GM23338 (cell line): Measurements from ENCODE around the gene LDLRAD3. TPM values are rescaled to one million over a fixed set of nuclear protein-coding genes. Genes with fewer than 3 reads are reported as not detected.

Experiments used
- ATAC-seq: fragments of 200-7000 bp; cut with Tn5 transposase; 3 replicates; pipeline ENCODE4 v1.9.1; 2020
- DNase-seq: peaks from one replicate; pipeline ENCODE4 v3.0.0-alpha.2; 2015; ENCODE audit warnings: low spot score
- H2AFZ ChIP-seq: fragments of 200-600 bp; sonication (generic); 2 replicates; pipeline ENCODE4 v1.8.0; 2016; ENCODE audit warnings: antibody characterized with exemption, mild to moderate bottlenecking, moderate library complexity
- H3F3A ChIP-seq: fragments of 200-600 bp; sonication (generic); replicated peaks from 2 replicates; pipeline ENCODE4 v1.8.0; 2017; ENCODE audit warnings: antibody characterized with exemption, mixed run types, low read depth
- H3K27ac ChIP-seq: fragments of 200-600 bp; sonication (generic); 2 replicates; pipeline ENCODE4 v1.6.1; 2016; ENCODE audit warnings: low read depth
- H3K27me3 ChIP-seq: fragments of 200-600 bp; sonication (generic); 2 replicates; pipeline ENCODE4 v1.8.0; 2016; ENCODE audit warnings: mild to moderate bottlenecking, mixed run types, moderate library complexity; ENCODE audit not compliant: insufficient read depth
- H3K36me3 ChIP-seq: fragments of 200-600 bp; sonication (generic); 2 replicates; pipeline ENCODE4 v1.8.0; 2016; ENCODE audit warnings: mild to moderate bottlenecking; ENCODE audit not compliant: insufficient read depth
- H3K4me1 ChIP-seq: fragments of 200-600 bp; sonication (generic); 2 replicates; pipeline ENCODE4 v1.8.0; 2016; ENCODE audit warnings: mild to moderate bottlenecking, moderate library complexity; ENCODE audit not compliant: insufficient read depth
- H3K4me2 ChIP-seq: fragments of 200-600 bp; sonication (generic); 2 replicates; pipeline ENCODE4 v1.7.1; 2017; ENCODE audit warnings: mixed run types
- H3K4me3 ChIP-seq: fragments of 200-600 bp; sonication (generic); 2 replicates; pipeline ENCODE4 v1.6.1; 2016; ENCODE audit warnings: mixed run types
- H3K79me2 ChIP-seq: fragments of 200-600 bp; sonication (generic); replicated peaks from 2 replicates; pipeline ENCODE4 v1.8.0; 2017; ENCODE audit warnings: mild to moderate bottlenecking; ENCODE audit not compliant: insufficient read depth
- H3K9me2 ChIP-seq: fragments of 200-600 bp; sonication (generic); 2 replicates; pipeline ENCODE4 v1.8.0; 2017; ENCODE audit not compliant: insufficient read depth
- H4K20me1 ChIP-seq: fragments of 200-600 bp; sonication (generic); replicated peaks from 2 replicates; pipeline ENCODE4 v1.8.0; 2017; ENCODE audit warnings: mild to moderate bottlenecking; ENCODE audit not compliant: insufficient read depth
- H3K27ac Mint-ChIP-seq: 2 replicates; pipeline ENCODE4 v1.8.0; 2020; ENCODE audit warnings: inconsistent platforms, mild to moderate bottlenecking, moderate library complexity, mixed read lengths
- H3K27me3 Mint-ChIP-seq: 3 replicates; pipeline ENCODE4 v1.8.0; 2022; ENCODE audit warnings: low read depth, mild to moderate bottlenecking, moderate library complexity, mixed read lengths, inconsistent platforms; ENCODE audit not compliant: insufficient read depth, poor library complexity
- H3K36me3 Mint-ChIP-seq: 3 replicates; pipeline ENCODE4 v1.8.0; 2021; ENCODE audit warnings: low read depth, mild to moderate bottlenecking, inconsistent platforms, moderate library complexity, mixed read lengths
- H3K4me1 Mint-ChIP-seq: 3 replicates; pipeline ENCODE4 v1.8.0; 2020; ENCODE audit warnings: mild to moderate bottlenecking, inconsistent platforms, mixed read lengths
- H3K4me3 Mint-ChIP-seq: 3 replicates; pipeline ENCODE4 v1.8.0; 2021; ENCODE audit warnings: moderate library complexity, mild to moderate bottlenecking, inconsistent platforms, mixed read lengths
- H3K9me3 Mint-ChIP-seq: 3 replicates; pipeline ENCODE4 v1.8.0; 2020; ENCODE audit warnings: moderate library complexity, mild to moderate bottlenecking, inconsistent platforms, mixed read lengths
- CREB1 ChIP-seq: fragments of 250-450 bp; sonication (Bioruptor Pico); IDR thresholded peaks from 2 replicates; pipeline ENCODE4 v1.5.0; 2020; ENCODE audit warnings: low read depth, mild to moderate bottlenecking, moderate library complexity
- CTCF ChIP-seq, 2 experiments: fragments of 200-600 bp in 1 of 2; sonication (generic) in 1 of 2; conservative IDR thresholded peaks; 2 replicates each; pipeline versions ENCODE4 v1.5.1 to v1.6.1; 2016 to 2017; ENCODE audit warnings: antibody characterized with exemption in 2 of 2, low read depth in 2 of 2, mild to moderate bottlenecking in 2 of 2, moderate library complexity in 1 of 2
- EZH2 ChIP-seq: fragments of 200-600 bp; sonication (generic); IDR thresholded peaks from one replicate; pipeline ENCODE4 v1.8.0; 2017; ENCODE audit warnings: antibody characterized with exemption, mild to moderate bottlenecking, low read depth; ENCODE audit not compliant: unreplicated experiment
- EZH2phosphoT487 ChIP-seq: fragments of 200-600 bp; sonication (generic); IDR thresholded peaks from one replicate; pipeline ENCODE4 v1.8.1; 2018; ENCODE audit warnings: antibody characterized with exemption; ENCODE audit not compliant: unreplicated experiment
- JUNB ChIP-seq: IDR thresholded peaks from one replicate; pipeline ENCODE4 v1.6.1; 2016; ENCODE audit warnings: antibody characterized with exemption; ENCODE audit not compliant: unreplicated experiment
- NANOG ChIP-seq: IDR thresholded peaks from 2 replicates; pipeline ENCODE4 v1.6.1; 2016; ENCODE audit warnings: antibody characterized with exemption, borderline replicate concordance
- POLR2AphosphoS5 ChIP-seq: IDR thresholded peaks from 2 replicates; pipeline ENCODE4 v1.6.1; 2016; ENCODE audit warnings: antibody characterized with exemption, low read depth
- STAT1 ChIP-seq: IDR thresholded peaks from one replicate; pipeline ENCODE4 v1.6.1; 2016; ENCODE audit warnings: antibody characterized with exemption; ENCODE audit not compliant: unreplicated experiment
- ZNF114 ChIP-seq: fragments of 250-450 bp; sonication (Bioruptor Pico); IDR thresholded peaks from 2 replicates; pipeline ENCODE4 v1.5.0; 2020; ENCODE audit warnings: mild to moderate bottlenecking, moderate library complexity
- ZNF331 ChIP-seq: fragments of 250-450 bp; sonication (Bioruptor Pico); IDR thresholded peaks from 2 replicates; pipeline ENCODE4 v1.5.0; 2020; ENCODE audit warnings: low read depth, mild to moderate bottlenecking, moderate library complexity
- polyA plus RNA-seq: library from polyadenylated mRNA; unstranded; fragments of >200 nt; fragmentation: Nextera tagmentation; extraction: Ambion mirVana; gene quantifications from 2 replicates; pipeline ENCODE4 v1.2.1, GENCODE V29; 2016
- total RNA-seq: library from RNA; depleted of rRNA; stranded (reverse); fragments of >200 nt; shearing (Covaris generic); gene quantifications from 2 replicates; pipeline ENCODE4 v1.2.3, GENCODE V29; 2014
- TF ChIP-seq, protein P1 (sequence below): fragments of 250-450 bp; sonication (Bioruptor Pico); IDR thresholded peaks from 2 replicates; pipeline ENCODE4 v1.5.0; 2020; ENCODE audit warnings: mild to moderate bottlenecking, moderate library complexity
- TF ChIP-seq, protein P2 (sequence below): IDR thresholded peaks from 2 replicates; pipeline ENCODE4 v1.6.1; 2016; ENCODE audit warnings: antibody characterized with exemption
- TF ChIP-seq, protein P3 (sequence below): IDR thresholded peaks from one replicate; pipeline ENCODE4 v1.6.1; 2018; ENCODE audit warnings: antibody characterized with exemption; ENCODE audit not compliant: unreplicated experiment

Gene LDLRAD3
- total and polyA plus RNA-seq, 2 experiments from 2014 or later: 8.5 to 19.4 TPM

- H3F3A ChIP-seq: no peaks in the 10 kb centered on the region
- no peaks in the 10 kb centered on the region for H3K79me2 ChIP-seq
- ATAC-seq (no peak), DNase-seq (no peak)
- H2AFZ ChIP-seq: no peak overlapping the region
- no peak overlapping the region for H3K27ac Mint-ChIP-seq
- H3K4me1 ChIP-seq: no peaks in the 10 kb centered on the region
- no peak overlapping the region for H3K27ac ChIP-seq
- no peak overlapping the region for H3K4me3 Mint-ChIP-seq
- H3K4me1 Mint-ChIP-seq: no peaks in the 10 kb centered on the region
- peaks cover 14% of the 10 kb centered on the region; the same call in 1 of the 2 replicates for H3K9me2 ChIP-seq
- H3K36me3 ChIP-seq: no peaks in the 10 kb centered on the region
- no peak for TF ChIP-seq CREB1
- no peak for TF ChIP-seq JUNB
- no peak for TF ChIP-seq NANOG
- TF ChIP-seq STAT1: no peak
- no peak for TF ChIP-seq EZH2phosphoT487
- TF ChIP-seq EZH2: no peak
- TF ChIP-seq, protein P1, sequence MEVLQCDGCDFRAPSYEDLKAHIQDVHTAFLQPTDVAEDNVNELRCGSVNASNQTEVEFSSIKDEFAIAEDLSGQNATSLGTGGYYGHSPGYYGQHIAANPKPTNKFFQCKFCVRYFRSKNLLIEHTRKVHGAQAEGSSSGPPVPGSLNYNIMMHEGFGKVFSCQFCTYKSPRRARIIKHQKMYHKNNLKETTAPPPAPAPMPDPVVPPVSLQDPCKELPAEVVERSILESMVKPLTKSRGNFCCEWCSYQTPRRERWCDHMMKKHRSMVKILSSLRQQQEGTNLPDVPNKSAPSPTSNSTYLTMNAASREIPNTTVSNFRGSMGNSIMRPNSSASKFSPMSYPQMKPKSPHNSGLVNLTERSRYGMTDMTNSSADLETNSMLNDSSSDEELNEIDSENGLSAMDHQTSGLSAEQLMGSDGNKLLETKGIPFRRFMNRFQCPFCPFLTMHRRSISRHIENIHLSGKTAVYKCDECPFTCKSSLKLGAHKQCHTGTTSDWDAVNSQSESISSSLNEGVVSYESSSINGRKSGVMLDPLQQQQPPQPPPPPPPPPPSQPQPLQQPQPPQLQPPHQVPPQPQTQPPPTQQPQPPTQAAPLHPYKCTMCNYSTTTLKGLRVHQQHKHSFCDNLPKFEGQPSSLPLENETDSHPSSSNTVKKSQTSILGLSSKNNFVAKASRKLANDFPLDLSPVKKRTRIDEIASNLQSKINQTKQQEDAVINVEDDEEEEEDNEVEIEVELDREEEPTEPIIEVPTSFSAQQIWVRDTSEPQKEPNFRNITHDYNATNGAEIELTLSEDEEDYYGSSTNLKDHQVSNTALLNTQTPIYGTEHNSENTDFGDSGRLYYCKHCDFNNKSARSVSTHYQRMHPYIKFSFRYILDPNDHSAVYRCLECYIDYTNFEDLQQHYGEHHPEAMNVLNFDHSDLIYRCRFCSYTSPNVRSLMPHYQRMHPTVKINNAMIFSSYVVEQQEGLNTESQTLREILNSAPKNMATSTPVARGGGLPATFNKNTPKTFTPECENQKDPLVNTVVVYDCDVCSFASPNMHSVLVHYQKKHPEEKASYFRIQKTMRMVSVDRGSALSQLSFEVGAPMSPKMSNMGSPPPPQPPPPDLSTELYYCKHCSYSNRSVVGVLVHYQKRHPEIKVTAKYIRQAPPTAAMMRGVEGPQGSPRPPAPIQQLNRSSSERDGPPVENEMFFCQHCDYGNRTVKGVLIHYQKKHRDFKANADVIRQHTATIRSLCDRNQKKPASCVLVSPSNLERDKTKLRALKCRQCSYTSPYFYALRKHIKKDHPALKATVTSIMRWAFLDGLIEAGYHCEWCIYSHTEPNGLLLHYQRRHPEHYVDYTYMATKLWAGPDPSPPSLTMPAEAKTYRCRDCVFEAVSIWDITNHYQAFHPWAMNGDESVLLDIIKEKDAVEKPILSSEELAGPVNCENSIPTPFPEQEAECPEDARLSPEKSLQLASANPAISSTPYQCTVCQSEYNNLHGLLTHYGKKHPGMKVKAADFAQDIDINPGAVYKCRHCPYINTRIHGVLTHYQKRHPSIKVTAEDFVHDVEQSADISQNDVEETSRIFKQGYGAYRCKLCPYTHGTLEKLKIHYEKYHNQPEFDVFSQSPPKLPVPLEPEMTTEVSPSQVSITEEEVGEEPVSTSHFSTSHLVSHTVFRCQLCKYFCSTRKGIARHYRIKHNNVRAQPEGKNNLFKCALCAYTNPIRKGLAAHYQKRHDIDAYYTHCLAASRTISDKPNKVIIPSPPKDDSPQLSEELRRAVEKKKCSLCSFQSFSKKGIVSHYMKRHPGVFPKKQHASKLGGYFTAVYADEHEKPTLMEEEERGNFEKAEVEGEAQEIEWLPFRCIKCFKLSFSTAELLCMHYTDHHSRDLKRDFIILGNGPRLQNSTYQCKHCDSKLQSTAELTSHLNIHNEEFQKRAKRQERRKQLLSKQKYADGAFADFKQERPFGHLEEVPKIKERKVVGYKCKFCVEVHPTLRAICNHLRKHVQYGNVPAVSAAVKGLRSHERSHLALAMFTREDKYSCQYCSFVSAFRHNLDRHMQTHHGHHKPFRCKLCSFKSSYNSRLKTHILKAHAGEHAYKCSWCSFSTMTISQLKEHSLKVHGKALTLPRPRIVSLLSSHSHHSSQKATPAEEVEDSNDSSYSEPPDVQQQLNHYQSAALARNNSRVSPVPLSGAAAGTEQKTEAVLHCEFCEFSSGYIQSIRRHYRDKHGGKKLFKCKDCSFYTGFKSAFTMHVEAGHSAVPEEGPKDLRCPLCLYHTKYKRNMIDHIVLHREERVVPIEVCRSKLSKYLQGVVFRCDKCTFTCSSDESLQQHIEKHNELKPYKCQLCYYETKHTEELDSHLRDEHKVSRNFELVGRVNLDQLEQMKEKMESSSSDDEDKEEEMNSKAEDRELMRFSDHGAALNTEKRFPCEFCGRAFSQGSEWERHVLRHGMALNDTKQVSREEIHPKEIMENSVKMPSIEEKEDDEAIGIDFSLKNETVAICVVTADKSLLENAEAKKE (CRISPR knock-in tag): no peak
- TF ChIP-seq CTCF (conservative IDR thresholded peaks at IDR 0.05; ENCODE audit: low read depth in 2 of 2): no peak
- TF ChIP-seq, protein P2, sequence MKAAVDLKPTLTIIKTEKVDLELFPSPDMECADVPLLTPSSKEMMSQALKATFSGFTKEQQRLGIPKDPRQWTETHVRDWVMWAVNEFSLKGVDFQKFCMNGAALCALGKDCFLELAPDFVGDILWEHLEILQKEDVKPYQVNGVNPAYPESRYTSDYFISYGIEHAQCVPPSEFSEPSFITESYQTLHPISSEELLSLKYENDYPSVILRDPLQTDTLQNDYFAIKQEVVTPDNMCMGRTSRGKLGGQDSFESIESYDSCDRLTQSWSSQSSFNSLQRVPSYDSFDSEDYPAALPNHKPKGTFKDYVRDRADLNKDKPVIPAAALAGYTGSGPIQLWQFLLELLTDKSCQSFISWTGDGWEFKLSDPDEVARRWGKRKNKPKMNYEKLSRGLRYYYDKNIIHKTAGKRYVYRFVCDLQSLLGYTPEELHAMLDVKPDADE: no peak
- TF ChIP-seq POLR2AphosphoS5: no peak
- TF ChIP-seq ZNF331 (CRISPR knock-in tag): no peak
- TF ChIP-seq, protein P3, sequence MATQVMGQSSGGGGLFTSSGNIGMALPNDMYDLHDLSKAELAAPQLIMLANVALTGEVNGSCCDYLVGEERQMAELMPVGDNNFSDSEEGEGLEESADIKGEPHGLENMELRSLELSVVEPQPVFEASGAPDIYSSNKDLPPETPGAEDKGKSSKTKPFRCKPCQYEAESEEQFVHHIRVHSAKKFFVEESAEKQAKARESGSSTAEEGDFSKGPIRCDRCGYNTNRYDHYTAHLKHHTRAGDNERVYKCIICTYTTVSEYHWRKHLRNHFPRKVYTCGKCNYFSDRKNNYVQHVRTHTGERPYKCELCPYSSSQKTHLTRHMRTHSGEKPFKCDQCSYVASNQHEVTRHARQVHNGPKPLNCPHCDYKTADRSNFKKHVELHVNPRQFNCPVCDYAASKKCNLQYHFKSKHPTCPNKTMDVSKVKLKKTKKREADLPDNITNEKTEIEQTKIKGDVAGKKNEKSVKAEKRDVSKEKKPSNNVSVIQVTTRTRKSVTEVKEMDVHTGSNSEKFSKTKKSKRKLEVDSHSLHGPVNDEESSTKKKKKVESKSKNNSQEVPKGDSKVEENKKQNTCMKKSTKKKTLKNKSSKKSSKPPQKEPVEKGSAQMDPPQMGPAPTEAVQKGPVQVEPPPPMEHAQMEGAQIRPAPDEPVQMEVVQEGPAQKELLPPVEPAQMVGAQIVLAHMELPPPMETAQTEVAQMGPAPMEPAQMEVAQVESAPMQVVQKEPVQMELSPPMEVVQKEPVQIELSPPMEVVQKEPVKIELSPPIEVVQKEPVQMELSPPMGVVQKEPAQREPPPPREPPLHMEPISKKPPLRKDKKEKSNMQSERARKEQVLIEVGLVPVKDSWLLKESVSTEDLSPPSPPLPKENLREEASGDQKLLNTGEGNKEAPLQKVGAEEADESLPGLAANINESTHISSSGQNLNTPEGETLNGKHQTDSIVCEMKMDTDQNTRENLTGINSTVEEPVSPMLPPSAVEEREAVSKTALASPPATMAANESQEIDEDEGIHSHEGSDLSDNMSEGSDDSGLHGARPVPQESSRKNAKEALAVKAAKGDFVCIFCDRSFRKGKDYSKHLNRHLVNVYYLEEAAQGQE: no peak
- no peak for TF ChIP-seq ZNF114 (CRISPR knock-in tag)
- H3K36me3 Mint-ChIP-seq: peaks cover 13% of the 10 kb centered on the region; the same call in 1 of the 3 replicates
- no peak overlapping the region for H3K4me3 ChIP-seq
- H3K27me3 ChIP-seq: no peaks in the 10 kb centered on the region
- H3K4me2 ChIP-seq: no peak overlapping the region
- no peaks in the 10 kb centered on the region for H3K9me3 Mint-ChIP-seq
- no peaks in the 10 kb centered on the region for H3K27me3 Mint-ChIP-seq
- no peaks in the 10 kb centered on the region for H4K20me1 ChIP-seq
Observed at GRCh38 chr11:36239636-36240035, 295.8 kb downstream of the LDLRAD3 start.
